ENCODE results near the gene OR51B5. TPM values are rescaled to one million over a fixed set of nuclear protein-coding genes. Genes with fewer than 3 reads are reported as not detected.
A peak's percentile ranks its signal among the peaks of the same experiment; 100 is the strongest.

The OR51B5 gene
- total RNA-seq, 1 donor from 2014 or later, result not detected

GRCh38 chr11:5384335-5384734, 41.0 kb upstream of the OR51B5 start:
- H3K36me3 Mint-ChIP-seq (ENCODE audit: low read depth, unreplicated experiment), result no peaks in the 10 kb centered on the region
- H3K4me3 Mint-ChIP-seq (ENCODE audit: unreplicated experiment), result no peak overlapping the region
- no peak for FAIRE-seq

DNA sequence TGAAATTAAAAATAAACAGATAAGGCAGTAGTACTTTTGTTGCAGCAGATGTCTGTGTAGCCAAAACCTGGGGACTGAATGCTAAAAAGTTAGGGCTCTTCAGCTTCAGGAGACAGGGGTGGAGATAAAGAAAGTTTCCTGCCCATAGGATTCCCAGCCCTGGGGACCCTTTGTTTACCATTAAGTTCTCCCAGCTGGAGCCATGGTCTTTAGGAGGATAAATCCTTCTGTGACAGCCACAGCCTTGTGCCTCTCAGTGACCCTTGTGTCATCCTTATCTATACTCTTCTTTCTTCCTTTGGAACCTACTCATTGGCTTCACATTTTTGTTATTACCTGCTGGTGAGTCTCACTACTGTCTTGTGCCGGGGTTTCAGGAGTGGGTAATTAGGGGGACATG, 40.3 kb upstream of the OR51B5 start, which contains the start of gene OR51M1:
TSS of gene OR51M1 (plus strand) at position 237 of the 400 bp plus-strand sequence. CDS start 5,587 bp downstream, outside the sequence.
- no peaks in the 10 kb centered on the region for H3K9me3 Mint-ChIP-seq (ENCODE audit: unreplicated experiment)
- DNase-seq (ENCODE audit: low read depth) (no peak), FAIRE-seq (no peak)
- Histone ChIP-seq H3K4me2 (ENCODE audit: low read length) (no peak within 1 kb of the TSS), H3K79me2 (ENCODE audit: insufficient read depth, low read length) (no peaks in the 10 kb centered on the region), H3K4me3 (ENCODE audit: insufficient read depth, low read depth, low read length) (no peak within 1 kb of the TSS), H3K4me1 (ENCODE audit: insufficient read depth, low read length) (no peaks in the 10 kb centered on the region), H3K9me3 (ENCODE audit: insufficient read depth, low read depth, low read length) (no peaks in the 10 kb centered on the region), H3K9ac (ENCODE audit: low read length) (no peak within 1 kb of the TSS), H3K36me3 (ENCODE audit: insufficient read depth, low read length) (no peaks in the 10 kb centered on the region), H2AFZ (ENCODE audit: low read depth, low read length) (no peak within 1 kb of the TSS), H3K27me3 (ENCODE audit: insufficient read depth, low read length) (no peaks in the 10 kb centered on the region), H3K27ac (ENCODE audit: low read depth, low read length) (no peak within 1 kb of the TSS), H4K20me1 (ENCODE audit: insufficient read depth, low read length) (no peaks in the 10 kb centered on the region)
- H3K4me3 Mint-ChIP-seq (ENCODE audit: unreplicated experiment), result no peak within 1 kb of the TSS
- no peak within 1 kb of the TSS for H3K27ac Mint-ChIP-seq (ENCODE audit: unreplicated experiment)
- H3K36me3 Mint-ChIP-seq (ENCODE audit: low read depth, unreplicated experiment), result no peaks in the 10 kb centered on the region
- H3K4me1 Mint-ChIP-seq (ENCODE audit: low read depth, unreplicated experiment), result no peaks in the 10 kb centered on the region
- TF ChIP-seq CTCF (IDR thresholded peaks at IDR 0.05; ENCODE audit: insufficient read depth, low read depth, low read length), result no peak
- no peak for TF ChIP-seq EZH2 (IDR thresholded peaks at IDR 0.05; ENCODE audit: insufficient read depth, low read length)
- no peaks in the 10 kb centered on the region for H3K27me3 Mint-ChIP-seq (ENCODE audit: low read depth, unreplicated experiment)

More at GRCh38 chr11:5384335-5384734, 41.0 kb upstream of the OR51B5 start:
- no peak for DNase-seq (ENCODE audit: low read depth)
- Histone ChIP-seq H3K27ac (ENCODE audit: low read depth, low read length) (no peak overlapping the region), H4K20me1 (ENCODE audit: insufficient read depth, low read length) (no peaks in the 10 kb centered on the region), H2AFZ (ENCODE audit: low read depth, low read length) (no peak overlapping the region), H3K9ac (ENCODE audit: low read length) (no peak overlapping the region), H3K4me3 (ENCODE audit: insufficient read depth, low read depth, low read length) (no peak overlapping the region), H3K9me3 (ENCODE audit: insufficient read depth, low read depth, low read length) (no peaks in the 10 kb centered on the region), H3K36me3 (ENCODE audit: insufficient read depth, low read length) (no peaks in the 10 kb centered on the region), H3K27me3 (ENCODE audit: insufficient read depth, low read length) (no peaks in the 10 kb centered on the region), H3K4me1 (ENCODE audit: insufficient read depth, low read length) (no peaks in the 10 kb centered on the region), H3K4me2 (ENCODE audit: low read length) (no peak overlapping the region), H3K79me2 (ENCODE audit: insufficient read depth, low read length) (no peaks in the 10 kb centered on the region)
- Mint-ChIP-seq H3K27me3 (ENCODE audit: low read depth, unreplicated experiment) (no peaks in the 10 kb centered on the region), H3K9me3 (ENCODE audit: unreplicated experiment) (no peaks in the 10 kb centered on the region), H3K27ac (ENCODE audit: unreplicated experiment) (no peak overlapping the region), H3K4me1 (ENCODE audit: low read depth, unreplicated experiment) (no peaks in the 10 kb centered on the region)
- no peak for TF ChIP-seq CTCF (IDR thresholded peaks at IDR 0.05; ENCODE audit: insufficient read depth, low read depth, low read length)
- no peak for TF ChIP-seq EZH2 (IDR thresholded peaks at IDR 0.05; ENCODE audit: insufficient read depth, low read length)

- no peaks in the 10 kb centered on the region for H3K36me3 ChIP-seq (ENCODE audit: insufficient read depth, low read length)
- peak; percentile 28 for DNase-seq (ENCODE audit: low read depth)
- no peak overlapping the region for H2AFZ ChIP-seq (ENCODE audit: low read depth, low read length)
These were observed 37.5 kb upstream of the OR51B5 start for GRCh38 chr11:5380740-5381342.

More at GRCh38 chr11:5380740-5381342, 37.5 kb upstream of the OR51B5 start:
- H3K27me3 ChIP-seq (ENCODE audit: insufficient read depth, low read length), result no peaks in the 10 kb centered on the region
- Mint-ChIP-seq H3K4me1 (ENCODE audit: low read depth, unreplicated experiment) (no peaks in the 10 kb centered on the region), H3K27ac (ENCODE audit: unreplicated experiment) (peak overlapping the region; percentile 23), H3K36me3 (ENCODE audit: low read depth, unreplicated experiment) (no peaks in the 10 kb centered on the region), H3K9me3 (ENCODE audit: unreplicated experiment) (no peaks in the 10 kb centered on the region), H3K4me3 (ENCODE audit: unreplicated experiment) (no peak overlapping the region), H3K27me3 (ENCODE audit: low read depth, unreplicated experiment) (no peaks in the 10 kb centered on the region)
- FAIRE-seq, result peak; percentile 64
- H4K20me1 ChIP-seq (ENCODE audit: insufficient read depth, low read length), result no peaks in the 10 kb centered on the region
- H3K27ac ChIP-seq (ENCODE audit: low read depth, low read length), result no peak overlapping the region
- H3K4me1 ChIP-seq (ENCODE audit: insufficient read depth, low read length), result no peaks in the 10 kb centered on the region
- H3K4me3 ChIP-seq (ENCODE audit: insufficient read depth, low read depth, low read length), result no peak overlapping the region
- H3K4me2 ChIP-seq (ENCODE audit: low read length), result no peak overlapping the region
- H3K9me3 ChIP-seq (ENCODE audit: insufficient read depth, low read depth, low read length), result no peaks in the 10 kb centered on the region
- TF ChIP-seq CTCF (IDR thresholded peaks at IDR 0.05; ENCODE audit: insufficient read depth, low read depth, low read length), result peak; percentile 75
- no peak for TF ChIP-seq EZH2 (IDR thresholded peaks at IDR 0.05; ENCODE audit: insufficient read depth, low read length)
- H3K79me2 ChIP-seq (ENCODE audit: insufficient read depth, low read length), result no peaks in the 10 kb centered on the region
- H3K9ac ChIP-seq (ENCODE audit: low read length), result no peak overlapping the region

All from astrocyte (in vitro differentiated cells and primary cell).